HG02759 (cell line): ENCODE results near the gene ZRANB3.
"Not testable (repeated sequence)": the region's sequence is repeated elsewhere in the genome, so short reads cannot be mapped to it uniquely, and the experiment has no call there.

Experiments
- ATAC-seq: cut with Tn5 transposase; IDR thresholded peaks from one replicate; pipeline ENCODE4 v1.9.1; 2021; ENCODE audit warnings: mild to moderate bottlenecking, moderate library complexity; ENCODE audit not compliant: unreplicated experiment

ZRANB3 gene

DNA sequence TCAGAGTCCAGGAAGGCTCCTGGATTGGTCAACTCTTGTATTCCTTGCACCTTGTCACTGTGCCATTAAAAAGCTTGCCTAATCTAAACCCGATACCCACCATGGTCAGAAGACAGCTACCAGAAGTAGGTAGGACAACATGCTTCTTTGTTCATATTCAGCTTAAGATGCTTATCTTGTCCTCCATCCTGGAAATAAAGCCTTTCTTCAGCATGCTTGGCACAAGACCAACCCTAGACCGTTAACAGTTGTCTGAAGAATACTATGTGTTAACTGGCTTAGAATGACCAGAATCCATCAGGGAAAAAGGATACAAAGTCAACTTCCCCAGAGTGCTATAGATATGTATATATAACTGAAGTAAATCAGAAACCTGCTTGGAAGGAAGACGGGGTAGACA, 193.9 kb downstream of the ZRANB3 start:
- ATAC-seq = no peak

DNA sequence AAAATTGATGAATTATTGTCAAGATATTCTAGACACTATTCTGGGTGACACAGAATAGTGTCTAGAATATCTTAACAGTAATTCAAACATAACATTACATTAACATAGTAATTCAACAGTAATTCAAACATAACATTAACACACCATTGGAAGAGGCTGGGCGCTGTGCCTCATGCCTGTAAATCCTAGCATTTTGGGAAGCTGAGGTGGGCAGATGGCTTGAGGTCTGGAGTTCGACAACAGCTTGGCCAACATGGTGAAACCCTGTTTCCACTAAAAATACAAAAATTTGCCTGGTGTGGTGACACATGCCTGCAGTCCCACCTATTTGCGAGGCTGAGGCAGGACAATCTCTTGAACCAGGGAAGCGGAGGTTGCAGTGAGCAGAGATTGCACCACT, 195.8 kb downstream of the ZRANB3 start:
- no peak for ATAC-seq

GRCh38 chr2:135327146-135327545, 203.9 kb downstream of the ZRANB3 start:
- no peak for ATAC-seq

DNA sequence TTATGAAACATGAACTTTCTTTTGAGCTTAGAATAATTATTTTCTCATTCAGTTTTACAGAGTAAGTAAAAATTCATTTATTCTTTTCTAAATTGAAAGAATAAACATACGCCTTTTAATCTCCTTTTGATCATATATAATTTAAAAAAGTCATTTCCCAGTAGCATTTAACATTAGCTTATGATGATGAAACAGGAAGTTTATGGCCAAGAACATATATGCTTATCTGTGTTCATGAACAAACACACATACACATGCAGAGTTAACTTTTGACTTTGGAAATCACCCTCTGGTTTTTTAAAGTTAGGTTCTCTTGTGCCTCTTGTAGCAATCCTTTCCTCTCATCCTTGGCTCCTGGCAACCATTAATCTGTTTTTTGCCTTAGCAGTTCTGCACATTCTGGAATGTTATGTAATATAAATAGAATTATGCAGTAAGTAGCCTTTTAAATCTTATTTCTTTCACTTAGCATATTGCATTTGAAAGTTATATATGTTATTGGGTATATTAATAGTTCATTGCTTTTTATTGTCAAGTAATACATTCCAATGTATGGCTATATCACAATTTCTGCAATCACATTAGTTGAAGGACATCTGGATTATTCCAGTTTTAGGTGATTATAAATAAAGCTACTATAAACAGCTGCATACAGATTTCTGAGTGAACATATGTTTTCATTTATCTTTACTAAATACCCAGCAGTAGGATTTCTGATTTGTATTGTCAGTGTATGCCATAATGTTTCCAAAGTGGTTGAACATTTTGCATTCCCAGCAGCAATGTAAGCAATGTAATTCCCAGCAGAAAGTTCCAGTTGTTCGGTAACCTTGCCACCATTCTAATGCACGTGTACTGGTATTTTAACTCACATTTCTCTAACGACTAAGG, 210.3 kb downstream of the ZRANB3 start:
- no peak for ATAC-seq

- no peak for ATAC-seq
Observed at GRCh38 chr2:135318808-135319207, 212.2 kb downstream of the ZRANB3 start.

DNA sequence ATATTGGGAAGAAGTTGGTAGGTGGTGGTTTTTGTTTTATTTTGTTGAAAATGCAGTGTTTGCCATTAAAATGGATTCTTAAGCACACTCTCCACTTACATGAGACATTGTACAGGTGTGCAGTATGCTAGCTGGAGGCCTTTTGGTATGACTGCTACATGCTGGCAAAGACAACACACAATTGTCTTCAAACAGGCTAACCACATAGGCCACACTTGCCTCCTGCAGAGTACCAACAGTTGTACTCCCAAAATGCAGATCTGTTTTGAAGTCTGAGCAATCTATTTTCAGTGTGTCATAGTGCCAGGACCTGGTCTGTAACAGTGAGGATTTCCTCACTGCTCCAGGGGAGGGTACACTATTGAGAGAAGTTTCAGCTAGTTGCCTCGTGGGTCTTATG, 213.6 kb downstream of the ZRANB3 start:
- no peak for ATAC-seq

GRCh38 chr2:135311962-135312361, 219.1 kb downstream of the ZRANB3 start:
- no peak for ATAC-seq

DNA sequence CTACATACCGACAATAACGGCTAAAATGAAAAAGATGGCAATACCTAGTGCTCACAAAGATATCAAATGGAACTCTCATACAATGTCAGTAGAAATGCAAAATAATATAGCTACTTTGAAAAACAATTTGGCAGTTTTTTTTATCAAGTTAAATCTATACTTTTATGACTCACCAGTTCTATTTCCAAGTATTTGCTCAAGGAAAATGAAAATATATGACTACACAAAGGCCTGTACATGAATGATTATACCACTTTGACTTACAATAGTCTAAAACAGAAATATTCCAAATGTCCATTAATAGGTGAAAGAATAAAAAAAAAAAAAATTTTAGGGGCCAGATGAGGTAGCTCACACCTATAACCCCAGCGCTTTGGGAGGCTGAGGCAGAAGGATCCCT, 219.8 kb downstream of the ZRANB3 start:
- ATAC-seq = no peak

DNA sequence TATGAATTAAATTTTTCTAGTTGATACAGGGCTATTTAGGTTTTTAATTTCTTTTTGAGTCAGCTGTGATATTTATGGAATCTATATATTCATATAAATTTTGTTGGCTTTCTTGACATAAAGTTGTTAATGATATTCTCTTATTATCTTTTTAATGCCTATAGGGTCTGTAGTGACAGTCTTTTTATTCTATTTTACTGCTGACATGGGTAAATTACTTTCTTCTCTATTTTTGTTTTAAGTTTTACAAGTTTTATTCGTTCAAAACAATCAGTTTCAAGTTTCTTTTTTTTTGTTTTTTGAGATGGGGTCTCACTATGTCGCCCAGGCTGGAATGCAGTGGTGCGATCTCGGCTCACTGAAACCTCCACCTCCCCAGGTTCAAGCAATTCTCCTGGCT, 226.3 kb downstream of the ZRANB3 start:
- ATAC-seq = no peak

- ATAC-seq = peak; percentile 62
Observed at GRCh38 chr2:135299658-135300244, 231.3 kb downstream of the ZRANB3 start.

DNA sequence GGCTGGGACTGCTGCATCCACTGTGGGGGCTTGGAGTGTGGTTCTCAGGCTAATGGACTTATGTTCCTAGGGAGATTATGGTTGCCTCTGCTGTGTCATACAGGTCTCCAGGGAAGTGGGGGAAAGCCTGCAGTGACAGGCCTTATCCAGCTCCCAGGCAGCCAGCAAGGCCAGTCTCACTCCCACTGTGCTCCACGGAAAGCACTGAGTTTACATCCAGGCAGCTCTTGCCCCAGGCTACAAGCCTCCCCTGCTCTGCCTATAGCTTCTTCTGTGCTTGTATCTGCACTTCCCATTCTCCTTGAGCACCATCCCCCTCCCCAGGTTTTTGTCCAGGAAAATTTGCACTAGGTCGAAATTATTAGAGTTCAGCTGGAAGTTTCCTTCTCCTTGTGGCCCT, 231.9 kb downstream of the ZRANB3 start:
- no peak for ATAC-seq

DNA sequence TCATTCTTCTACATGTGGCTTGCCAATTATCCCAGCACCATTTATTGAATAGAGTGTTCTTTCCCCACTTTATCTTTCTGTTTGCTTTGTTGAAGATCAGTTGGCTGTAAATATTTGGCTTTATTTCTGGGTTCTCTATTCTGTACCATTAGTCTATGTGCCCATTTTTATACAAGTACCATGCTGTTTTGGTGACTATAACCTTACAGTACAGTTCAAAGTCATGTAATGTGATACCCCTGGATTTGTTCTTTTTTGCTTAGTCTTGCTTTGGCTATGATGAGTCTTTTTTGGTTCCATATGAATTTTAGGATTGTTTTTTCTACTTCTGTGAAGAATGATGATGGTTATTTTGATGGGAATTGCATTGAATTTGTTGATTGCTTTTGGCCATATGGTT, 243.9 kb downstream of the ZRANB3 start:
- not testable (repeated sequence) for ATAC-seq

DNA sequence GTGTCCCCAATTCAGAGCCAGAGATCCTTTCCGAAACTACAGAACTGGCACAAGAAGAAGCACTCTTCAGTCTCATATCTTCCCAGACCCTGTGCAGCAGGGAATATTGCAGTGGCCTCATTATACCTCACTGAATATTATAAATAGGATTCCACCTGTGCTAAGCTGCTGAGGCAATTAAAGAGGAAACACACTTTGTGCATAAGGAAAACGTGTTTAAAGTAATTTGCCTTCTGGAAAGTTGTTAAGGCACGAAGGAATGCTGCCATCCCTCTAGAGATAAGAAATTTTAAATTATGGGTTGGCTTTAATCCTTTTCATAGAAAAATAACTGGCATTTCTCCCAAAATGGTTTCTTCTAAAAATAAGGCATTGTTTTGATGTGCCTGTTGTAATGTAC, 245.6 kb downstream of the ZRANB3 start:
- no peak for ATAC-seq

- no peak for ATAC-seq
Observed at GRCh38 chr2:135281379-135281778, 249.6 kb downstream of the ZRANB3 start.

DNA sequence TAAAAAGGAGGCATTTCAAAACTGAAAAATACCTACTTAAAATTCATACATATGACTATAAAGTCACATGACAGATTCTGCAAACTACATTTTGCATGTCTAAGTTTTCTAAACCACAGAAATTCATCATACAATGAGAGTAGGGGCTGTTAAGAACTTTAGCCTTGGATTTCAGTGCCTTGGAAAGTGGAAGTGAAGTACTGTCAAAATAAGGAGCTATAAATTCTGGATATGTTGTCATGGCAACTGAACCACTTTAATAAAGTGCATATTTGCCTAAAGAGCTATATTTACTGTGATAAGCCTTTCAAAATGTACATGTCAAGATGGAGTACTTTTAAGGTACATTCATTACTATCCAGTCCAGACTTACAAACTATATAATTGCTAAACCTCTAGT, 251.8 kb downstream of the ZRANB3 start:
- no peak for ATAC-seq

DNA sequence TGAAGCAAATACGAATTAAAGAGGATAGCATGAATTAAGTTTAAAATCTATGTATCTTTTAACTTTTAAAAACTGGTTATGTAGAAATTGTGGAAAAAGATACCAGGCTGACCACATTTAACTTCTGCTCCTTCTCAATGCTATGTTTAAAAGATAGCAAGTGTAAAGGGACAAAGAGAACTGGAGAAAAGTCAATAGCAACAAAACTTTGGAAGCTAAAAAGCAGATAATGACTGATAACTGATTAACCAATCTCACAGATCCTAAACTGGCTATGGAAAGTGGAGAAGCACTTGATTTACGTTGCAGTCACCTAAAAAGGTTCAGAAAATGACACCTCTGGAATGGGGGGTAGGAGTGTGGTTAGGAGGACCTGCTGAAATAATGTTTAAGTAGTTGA, 254.5 kb downstream of the ZRANB3 start:
- no peak for ATAC-seq

DNA sequence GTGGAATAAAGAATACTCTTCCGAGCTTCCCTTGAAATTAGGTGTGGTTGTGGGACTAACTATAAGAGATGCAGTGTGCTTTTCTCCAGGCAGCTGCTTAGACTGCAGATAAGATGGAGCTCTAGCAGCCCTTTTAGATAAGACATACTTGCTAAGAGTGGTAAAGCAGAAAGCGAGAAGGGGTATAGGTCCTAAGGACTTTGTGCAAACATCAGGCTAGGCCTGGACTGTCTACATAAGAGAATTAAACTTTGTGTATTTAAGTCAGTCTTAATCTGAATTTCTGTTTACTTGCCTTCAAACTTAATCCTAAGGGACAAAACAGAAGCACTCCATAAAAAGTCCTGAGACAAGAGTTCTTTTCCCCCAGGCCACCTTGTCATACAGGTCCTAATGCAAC, 260.0 kb downstream of the ZRANB3 start:
- no peak for ATAC-seq

DNA sequence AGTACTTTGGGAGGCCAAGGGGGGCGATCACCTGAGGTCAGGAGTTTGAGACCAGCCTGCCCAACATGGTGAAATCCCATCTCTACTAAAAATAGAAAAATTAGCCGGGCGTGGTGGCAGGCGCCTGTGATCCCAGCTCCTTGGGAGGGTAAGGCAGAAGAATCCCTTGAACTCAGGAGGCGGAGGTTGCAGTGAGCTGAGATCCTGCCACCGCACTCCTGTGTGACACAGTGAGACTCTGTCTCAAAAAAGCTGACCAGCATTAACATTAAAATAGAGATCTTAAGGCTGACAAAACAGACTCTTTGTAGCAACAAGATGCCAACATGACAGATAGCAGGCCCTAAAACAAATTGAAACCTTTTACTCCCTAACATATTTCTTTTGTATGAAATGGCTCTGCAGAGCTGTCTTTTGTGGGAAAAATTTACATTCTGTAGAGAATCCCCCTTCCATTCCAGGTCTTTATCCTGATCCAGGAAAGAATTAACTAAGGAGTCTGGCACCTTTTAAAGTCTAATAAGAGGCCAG, 265.0 kb downstream of the ZRANB3 start:
- no peak for ATAC-seq

GRCh38 chr2:135259123-135259522, 271.9 kb downstream of the ZRANB3 start:
- no peak for ATAC-seq

DNA sequence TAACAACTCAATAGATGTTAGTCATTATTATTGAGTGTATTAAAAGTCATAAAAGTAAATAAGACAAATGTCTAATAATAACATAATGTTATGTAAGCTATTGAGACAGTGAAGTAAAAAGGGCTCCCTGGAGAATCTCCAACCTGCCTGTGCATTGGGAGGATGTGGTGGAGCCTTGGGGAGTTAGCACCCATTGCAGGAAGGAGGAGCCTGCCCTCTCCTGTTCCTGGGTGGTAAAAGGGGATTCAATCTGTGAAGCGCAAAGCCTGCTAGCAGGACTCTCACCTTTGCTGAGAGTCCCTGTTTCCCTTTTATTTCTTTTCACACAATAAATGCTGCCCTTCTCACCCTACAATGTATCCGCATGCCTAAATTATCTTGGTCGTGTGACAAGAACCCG, 272.8 kb downstream of the ZRANB3 start:
- ATAC-seq = no peak

- no peak for ATAC-seq
Observed at GRCh38 chr2:135257383-135258090, 273.5 kb downstream of the ZRANB3 start.
